ENCODE results near the gene DBF4B. TPM values are rescaled to one million over a fixed set of nuclear protein-coding genes. Genes with fewer than 3 reads are reported as not detected.

The DBF4B gene
- total and polyA plus RNA-seq, 2 of the 13 experiments (the other 11 are each of a cell fraction or from before 2014, with no cell fraction given), result 11.7 to 13.2 TPM

DNA sequence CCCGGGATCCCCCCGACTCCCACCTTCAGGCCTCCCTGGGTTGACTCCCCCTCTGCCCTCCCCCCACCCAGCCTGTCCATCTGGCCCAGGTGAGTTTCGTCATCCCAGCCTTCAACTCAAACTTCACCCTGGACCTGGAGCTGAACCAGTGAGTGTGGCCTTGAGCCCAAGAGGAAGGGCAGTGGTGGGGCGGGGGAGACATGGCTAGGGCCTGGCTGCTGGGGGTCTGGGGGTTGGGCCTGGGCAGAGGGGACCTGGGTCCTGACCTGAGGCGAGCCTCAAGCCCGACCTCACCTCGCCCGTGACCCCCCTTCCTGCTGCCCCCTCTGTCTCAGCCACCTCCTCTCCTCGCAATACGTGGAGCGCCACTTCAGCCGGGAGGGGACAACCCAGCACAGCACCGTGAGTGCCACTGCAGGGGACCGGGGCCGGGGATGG, 61.2 kb downstream of the DBF4B start (continued):
- TF ChIP-seq, protein P1, sequence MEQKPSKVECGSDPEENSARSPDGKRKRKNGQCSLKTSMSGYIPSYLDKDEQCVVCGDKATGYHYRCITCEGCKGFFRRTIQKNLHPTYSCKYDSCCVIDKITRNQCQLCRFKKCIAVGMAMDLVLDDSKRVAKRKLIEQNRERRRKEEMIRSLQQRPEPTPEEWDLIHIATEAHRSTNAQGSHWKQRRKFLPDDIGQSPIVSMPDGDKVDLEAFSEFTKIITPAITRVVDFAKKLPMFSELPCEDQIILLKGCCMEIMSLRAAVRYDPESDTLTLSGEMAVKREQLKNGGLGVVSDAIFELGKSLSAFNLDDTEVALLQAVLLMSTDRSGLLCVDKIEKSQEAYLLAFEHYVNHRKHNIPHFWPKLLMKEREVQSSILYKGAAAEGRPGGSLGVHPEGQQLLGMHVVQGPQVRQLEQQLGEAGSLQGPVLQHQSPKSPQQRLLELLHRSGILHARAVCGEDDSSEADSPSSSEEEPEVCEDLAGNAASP (CRISPR knock-in tag; IDR thresholded peaks at IDR 0.05; ENCODE audit: borderline replicate concordance), result peak; percentile 51; the same call in 1 of the 2 replicates
- TF ChIP-seq REL (CRISPR knock-in tag; conservative IDR thresholded peaks at IDR 0.05) (no peak), KLF6 (CRISPR knock-in tag; IDR thresholded peaks at IDR 0.05) (no peak), HMGA1 (CRISPR knock-in tag; conservative IDR thresholded peaks at IDR 0.05) (no peak), MEIS2 (CRISPR knock-in tag; IDR thresholded peaks at IDR 0.05) (no peak), ZFY (CRISPR knock-in tag; IDR thresholded peaks at IDR 0.05) (no peak), ZNF674 (CRISPR knock-in tag; IDR thresholded peaks at IDR 0.05; ENCODE audit: low read depth) (no peak), HOXA9 (CRISPR knock-in tag; IDR thresholded peaks at IDR 0.05; ENCODE audit: borderline replicate concordance) (no peak), KDM1A (CRISPR knock-in tag; IDR thresholded peaks at IDR 0.05) (no peak), ZBTB20 (CRISPR knock-in tag; IDR thresholded peaks at IDR 0.05; ENCODE audit: borderline replicate concordance, low read depth) (no peak), GTF3A (CRISPR knock-in tag; conservative IDR thresholded peaks at IDR 0.05) (no peak), SP4 (CRISPR knock-in tag; IDR thresholded peaks at IDR 0.05) (no peak), NFIC (IDR thresholded peaks at IDR 0.05; ENCODE audit: low read length) (no peak), DR1 (CRISPR knock-in tag; IDR thresholded peaks at IDR 0.05) (no peak)
- TF ChIP-seq, protein P2, sequence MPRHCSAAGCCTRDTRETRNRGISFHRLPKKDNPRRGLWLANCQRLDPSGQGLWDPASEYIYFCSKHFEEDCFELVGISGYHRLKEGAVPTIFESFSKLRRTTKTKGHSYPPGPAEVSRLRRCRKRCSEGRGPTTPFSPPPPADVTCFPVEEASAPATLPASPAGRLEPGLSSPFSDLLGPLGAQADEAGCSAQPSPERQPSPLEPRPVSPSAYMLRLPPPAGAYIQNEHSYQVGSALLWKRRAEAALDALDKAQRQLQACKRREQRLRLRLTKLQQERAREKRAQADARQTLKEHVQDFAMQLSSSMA (CRISPR knock-in tag; IDR thresholded peaks at IDR 0.05), result no peak
- TF ChIP-seq, protein P3, sequence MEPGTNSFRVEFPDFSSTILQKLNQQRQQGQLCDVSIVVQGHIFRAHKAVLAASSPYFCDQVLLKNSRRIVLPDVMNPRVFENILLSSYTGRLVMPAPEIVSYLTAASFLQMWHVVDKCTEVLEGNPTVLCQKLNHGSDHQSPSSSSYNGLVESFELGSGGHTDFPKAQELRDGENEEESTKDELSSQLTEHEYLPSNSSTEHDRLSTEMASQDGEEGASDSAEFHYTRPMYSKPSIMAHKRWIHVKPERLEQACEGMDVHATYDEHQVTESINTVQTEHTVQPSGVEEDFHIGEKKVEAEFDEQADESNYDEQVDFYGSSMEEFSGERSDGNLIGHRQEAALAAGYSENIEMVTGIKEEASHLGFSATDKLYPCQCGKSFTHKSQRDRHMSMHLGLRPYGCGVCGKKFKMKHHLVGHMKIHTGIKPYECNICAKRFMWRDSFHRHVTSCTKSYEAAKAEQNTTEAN (CRISPR knock-in tag; conservative IDR thresholded peaks at IDR 0.05), result no peak
- TF ChIP-seq, protein P4, sequence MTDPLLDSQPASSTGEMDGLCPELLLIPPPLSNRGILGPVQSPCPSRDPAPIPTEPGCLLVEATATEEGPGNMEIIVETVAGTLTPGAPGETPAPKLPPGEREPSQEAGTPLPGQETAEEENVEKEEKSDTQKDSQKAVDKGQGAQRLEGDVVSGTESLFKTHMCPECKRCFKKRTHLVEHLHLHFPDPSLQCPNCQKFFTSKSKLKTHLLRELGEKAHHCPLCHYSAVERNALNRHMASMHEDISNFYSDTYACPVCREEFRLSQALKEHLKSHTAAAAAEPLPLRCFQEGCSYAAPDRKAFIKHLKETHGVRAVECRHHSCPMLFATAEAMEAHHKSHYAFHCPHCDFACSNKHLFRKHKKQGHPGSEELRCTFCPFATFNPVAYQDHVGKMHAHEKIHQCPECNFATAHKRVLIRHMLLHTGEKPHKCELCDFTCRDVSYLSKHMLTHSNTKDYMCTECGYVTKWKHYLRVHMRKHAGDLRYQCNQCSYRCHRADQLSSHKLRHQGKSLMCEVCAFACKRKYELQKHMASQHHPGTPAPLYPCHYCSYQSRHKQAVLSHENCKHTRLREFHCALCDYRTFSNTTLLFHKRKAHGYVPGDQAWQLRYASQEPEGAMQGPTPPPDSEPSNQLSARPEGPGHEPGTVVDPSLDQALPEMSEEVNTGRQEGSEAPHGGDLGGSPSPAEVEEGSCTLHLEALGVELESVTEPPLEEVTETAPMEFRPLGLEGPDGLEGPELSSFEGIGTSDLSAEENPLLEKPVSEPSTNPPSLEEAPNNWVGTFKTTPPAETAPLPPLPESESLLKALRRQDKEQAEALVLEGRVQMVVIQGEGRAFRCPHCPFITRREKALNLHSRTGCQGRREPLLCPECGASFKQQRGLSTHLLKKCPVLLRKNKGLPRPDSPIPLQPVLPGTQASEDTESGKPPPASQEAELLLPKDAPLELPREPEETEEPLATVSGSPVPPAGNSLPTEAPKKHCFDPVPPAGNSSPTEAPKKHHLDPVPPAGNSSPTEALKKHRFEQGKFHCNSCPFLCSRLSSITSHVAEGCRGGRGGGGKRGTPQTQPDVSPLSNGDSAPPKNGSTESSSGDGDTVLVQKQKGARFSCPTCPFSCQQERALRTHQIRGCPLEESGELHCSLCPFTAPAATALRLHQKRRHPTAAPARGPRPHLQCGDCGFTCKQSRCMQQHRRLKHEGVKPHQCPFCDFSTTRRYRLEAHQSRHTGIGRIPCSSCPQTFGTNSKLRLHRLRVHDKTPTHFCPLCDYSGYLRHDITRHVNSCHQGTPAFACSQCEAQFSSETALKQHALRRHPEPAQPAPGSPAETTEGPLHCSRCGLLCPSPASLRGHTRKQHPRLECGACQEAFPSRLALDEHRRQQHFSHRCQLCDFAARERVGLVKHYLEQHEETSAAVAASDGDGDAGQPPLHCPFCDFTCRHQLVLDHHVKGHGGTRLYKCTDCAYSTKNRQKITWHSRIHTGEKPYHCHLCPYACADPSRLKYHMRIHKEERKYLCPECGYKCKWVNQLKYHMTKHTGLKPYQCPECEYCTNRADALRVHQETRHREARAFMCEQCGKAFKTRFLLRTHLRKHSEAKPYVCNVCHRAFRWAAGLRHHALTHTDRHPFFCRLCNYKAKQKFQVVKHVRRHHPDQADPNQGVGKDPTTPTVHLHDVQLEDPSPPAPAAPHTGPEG (CRISPR knock-in tag; IDR thresholded peaks at IDR 0.05), result no peak

Data from HepG2 (cell line).